Lower leg skin (tissue), 4 donors: ENCODE measurements around the gene FAM169A. TPM values are rescaled to one million over a fixed set of nuclear protein-coding genes. Genes with fewer than 3 reads are reported as not detected.
"Not testable (repeated sequence)": the region's sequence is repeated elsewhere in the genome, so short reads cannot be mapped to it uniquely, and the experiment has no call there.

Experiments used
- DNase-seq, 2 donors: peaks; one replicate each; pipeline ENCODE4 v3.0.0-alpha.2; 2019; ENCODE audit warnings: low spot score in 2 of 2
- H3K4me3 ChIP-seq: fragments of 200-600 bp; sonication (generic); 2 replicates; pipeline ENCODE4 v1.5.1; 2017; ENCODE audit warnings: mild to moderate bottlenecking, low read depth; ENCODE audit not compliant: poor library complexity, severe bottlenecking
- CTCF ChIP-seq, 3 donors: fragments of 450-650 bp; IDR thresholded peaks; one replicate each; pipeline ENCODE4 v1.5.1; 2016; ENCODE audit warnings: antibody characterized with exemption in 3 of 3, mild to moderate bottlenecking in 3 of 3, moderate library complexity in 2 of 3
- POLR2A ChIP-seq, 2 donors: fragments of 450-650 bp; IDR thresholded peaks; one replicate each; pipeline ENCODE4 v1.6.1; 2016 to 2017; ENCODE audit warnings: antibody characterized with exemption in 2 of 2, mild to moderate bottlenecking in 1 of 2, moderate library complexity in 1 of 2
- WGBS, 2 donors: methylation state at CpG; one replicate each; pipeline ENCODE4 v1.1.5; 2018; 5-methylcytosine and 5-hydroxymethylcytosine counted together
- intact Hi-C: fragments of 100-400 bp; cut with DNase I; formaldehyde crosslinking; loops from one replicate; pipeline ENCODE4 v1.15.0; 2023; ENCODE audit warnings: low total_unique reads
- total RNA-seq, 4 donors: library from RNA; depleted of rRNA; stranded (reverse); fragments of >200 nt; gene quantifications; one replicate each; pipeline ENCODE4 v1.1.0, GENCODE V29; 2016

FAM169A gene
- 1 to 10 TPM in 2 of 4 donors, under 1 TPM in 2; 0.08 to 2.9 (median 0.85) TPM for total RNA-seq

GRCh38 chr5:74865804-74866595 is at the start of gene FAM169A:
TSS of gene FAM169A (minus strand) at chr5:74866387. CDS start at chr5:74841676, 24,711 bp downstream.
- intact Hi-C loops, result no loop called here
- peak within 1 kb of the TSS; percentile 44 for H3K4me3 ChIP-seq
- 2% methylated on average over 30 of the region's 119 CpGs; no CpG with 5 or more reads in 1 of the 2 donors for WGBS, 2 donors
- DNase-seq, result no peak
- TF ChIP-seq CTCF (IDR thresholded peaks at IDR 0.05) (no peak), POLR2A (IDR thresholded peaks at IDR 0.05) (no peak)

- 85 to 90% methylated on average over 1 of the region's 1 CpG for WGBS, 2 donors
- TF ChIP-seq POLR2A (IDR thresholded peaks at IDR 0.05), result no peak
- no peak for TF ChIP-seq CTCF (IDR thresholded peaks at IDR 0.05)
- intact Hi-C loops, result no loop called here
These were observed 49.3 kb upstream of the FAM169A start for GRCh38 chr5:74915488-74915887.

GRCh38 chr5:74911421-74911820 is 45.2 kb upstream of the FAM169A start:
- 82 to 92% methylated on average over 1 of the region's 2 CpGs for WGBS, 2 donors
- DNase-seq, H3K4me3 ChIP-seq, intact Hi-C loops: not testable (repeated sequence)

More at GRCh38 chr5:74915488-74915887, 49.3 kb upstream of the FAM169A start:
- DNase-seq, result no peak
- H3K4me3 ChIP-seq, result no peak overlapping the region

- DNase-seq, intact Hi-C loops, H3K4me3 ChIP-seq: not testable (repeated sequence)
These were observed 43.7 kb upstream of the FAM169A start for GRCh38 chr5:74909888-74910287.

GRCh38 chr5:74908237-74908636 is 42.0 kb upstream of the FAM169A start:
- intact Hi-C loops, H3K4me3 ChIP-seq, DNase-seq: not testable (repeated sequence)
- WGBS, 2 donors, result 94% methylated on average over 6 of the region's 6 CpGs

GRCh38 chr5:74904713-74905112 is 38.5 kb upstream of the FAM169A start:
- H3K4me3 ChIP-seq, intact Hi-C loops, DNase-seq: not testable (repeated sequence)
- 97 to 98% methylated on average over 4 of the region's 4 CpGs for WGBS, 2 donors

GRCh38 chr5:74903165-74903787 is 37.1 kb upstream of the FAM169A start:
- intact Hi-C loops, result no loop called here
- no peak overlapping the region for H3K4me3 ChIP-seq
- WGBS, 2 donors, result 11 to 22% methylated on average over 4 of the region's 4 CpGs
- TF ChIP-seq POLR2A (IDR thresholded peaks at IDR 0.05) (no peak), CTCF (IDR thresholded peaks at IDR 0.05) (no peak)
- no peak for DNase-seq
